GM20000 (cell line): ENCODE measurements around the gene PITPNC1.

ENCODE experiments used
- DNase-seq: peaks from one replicate; pipeline ENCODE4 v3.0.0; 2012; ENCODE audit warnings: low spot score
- CTCF ChIP-seq: IDR thresholded peaks from 2 replicates; pipeline ENCODE4 v1.5.1; 2012; ENCODE audit warnings: mild to moderate bottlenecking, control low read depth; ENCODE audit errors: extremely low read depth, missing control alignments

Gene PITPNC1

GRCh38 chr17:67582673-67583081 is 205.6 kb downstream of the PITPNC1 start:
- no peak for DNase-seq
- no peak for TF ChIP-seq CTCF

- no peak for TF ChIP-seq CTCF
- DNase-seq = no peak
Observed at GRCh38 chr17:67585077-67585602, 208.1 kb downstream of the PITPNC1 start.

GRCh38 chr17:67588326-67588725 is 211.2 kb downstream of the PITPNC1 start:
- TF ChIP-seq CTCF = no peak

GRCh38 chr17:67594115-67594880 is 217.2 kb downstream of the PITPNC1 start:
- DNase-seq = peak; percentile 38
- no peak for TF ChIP-seq CTCF

More at GRCh38 chr17:67588326-67588725, 211.2 kb downstream of the PITPNC1 start:
- no peak for DNase-seq

GRCh38 chr17:67600408-67600807 is 223.3 kb downstream of the PITPNC1 start:
- no peak for TF ChIP-seq CTCF
- no peak for DNase-seq

GRCh38 chr17:67601897-67602296 is 224.8 kb downstream of the PITPNC1 start:
- no peak for DNase-seq
- no peak for TF ChIP-seq CTCF

- no peak for TF ChIP-seq CTCF
- no peak for DNase-seq
Observed at GRCh38 chr17:67602444-67602843, 225.4 kb downstream of the PITPNC1 start.
